Skeletal muscle tissue (tissue), 4 donors: ENCODE results near the gene LRRC1. TPM values are rescaled to one million over a fixed set of nuclear protein-coding genes. Genes with fewer than 3 reads are reported as not detected.
"Not testable (repeated sequence)": the region's sequence is repeated elsewhere in the genome, so short reads cannot be mapped to it uniquely, and the experiment has no call there.

ENCODE experiments used
- H3K27ac ChIP-seq: one replicate; pipeline ENCODE4 v1.7.0; 2013; ENCODE audit warnings: mild to moderate bottlenecking, low read depth, low read length, inconsistent platforms
- H3K27me3 ChIP-seq, 3 donors: one replicate each; pipeline ENCODE4 v1.7.0; 2013; ENCODE audit warnings: low read length in 3 of 3; ENCODE audit not compliant: control insufficient read depth in 3 of 3, insufficient read depth in 3 of 3
- H3K36me3 ChIP-seq, 3 donors: one replicate each; pipeline ENCODE4 v1.7.0; 2013; ENCODE audit warnings: low read length in 3 of 3; ENCODE audit not compliant: control insufficient read depth in 3 of 3, insufficient read depth in 3 of 3
- H3K4me1 ChIP-seq, 3 donors: one replicate each; pipeline ENCODE4 v1.7.0; 2013; ENCODE audit warnings: low read length in 3 of 3, mild to moderate bottlenecking in 3 of 3; ENCODE audit not compliant: control insufficient read depth in 3 of 3, insufficient read depth in 3 of 3
- H3K4me3 ChIP-seq, 3 donors: one replicate each; pipeline ENCODE4 v1.7.0; 2013; ENCODE audit warnings: low read length in 3 of 3
- H3K9ac ChIP-seq, 3 donors: one replicate each; pipeline ENCODE4 v1.7.0; 2013; ENCODE audit warnings: low read length in 3 of 3, mild to moderate bottlenecking in 3 of 3, moderate library complexity in 2 of 3, low read depth in 1 of 3
- H3K9me3 ChIP-seq, 3 donors: one replicate each; pipeline ENCODE4 v1.7.0; 2013; ENCODE audit warnings: low read length in 3 of 3; ENCODE audit not compliant: control insufficient read depth in 3 of 3
- total RNA-seq: library from RNA; depleted of rRNA; stranded (reverse); fragments of >200 nt; gene quantifications from one replicate; pipeline ENCODE4 v1.2.3, GENCODE V29; 2014
- donor health status: Osteomylitis.

Gene LRRC1
- total RNA-seq, 1 donor from 2014 or later, result 3.7 TPM

DNA sequence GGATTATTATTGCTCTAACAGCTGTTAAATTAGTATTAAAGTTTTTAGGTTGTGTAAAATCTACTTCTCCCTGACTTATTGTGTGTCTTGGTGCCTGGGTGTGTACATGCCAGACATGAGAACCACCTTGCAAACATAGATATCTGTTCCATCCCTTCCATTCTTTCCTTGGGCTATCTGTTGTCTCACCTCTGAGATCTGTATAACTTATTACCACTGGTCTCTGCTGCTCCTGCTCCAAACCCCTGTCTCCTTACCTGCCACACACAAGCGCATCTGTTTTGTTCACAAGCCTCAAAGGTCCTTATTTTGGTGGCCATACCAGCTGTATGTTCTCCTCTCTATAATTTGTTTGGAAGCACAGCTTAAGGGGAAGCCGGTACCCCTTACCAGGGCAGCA is 2.5 kb downstream of the LRRC1 start:
- Histone ChIP-seq H3K27ac (no peak overlapping the region), H3K9ac (no peak overlapping the region), H3K9me3 (no peaks in the 10 kb centered on the region)

DNA sequence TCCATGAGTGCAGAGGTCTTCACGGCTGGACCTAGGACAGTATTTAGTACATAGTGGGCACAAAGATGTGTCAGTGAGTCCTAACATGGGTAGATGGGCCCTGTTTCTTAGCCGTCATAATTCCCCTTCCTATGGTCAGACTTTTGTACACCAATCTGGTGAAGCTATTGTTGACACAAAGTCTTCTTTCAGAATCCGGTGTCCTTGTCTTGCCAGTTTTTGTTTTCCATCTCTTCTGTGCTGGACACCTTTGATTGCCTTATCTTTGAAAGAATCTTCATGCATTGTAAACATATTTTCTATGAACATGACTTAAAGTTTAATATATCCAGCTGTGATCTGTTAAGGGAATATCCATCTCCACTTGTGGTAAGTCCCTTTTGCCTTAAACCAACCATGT is 4.5 kb downstream of the LRRC1 start:
- Histone ChIP-seq H3K27ac (no peak overlapping the region), H3K4me1 (peaks cover 12 to 14% (median 13%) of the 10 kb centered on the region in 3 donors), H3K27me3 (peaks cover 0 to 21% (median 14%) of the 10 kb centered on the region in 3 donors), H3K4me3 (no peak overlapping the region), H3K36me3 (no peaks in the 10 kb centered on the region), H3K9ac (no peak overlapping the region), H3K9me3 (no peaks in the 10 kb centered on the region)

More for the DNA sequence above, 2.5 kb downstream of the LRRC1 start:
- H3K4me1 ChIP-seq, result peaks cover 25 to 26% (median 25%) of the 10 kb centered on the region in 3 donors
- peaks cover 0 to 35% (median 31%) of the 10 kb centered on the region in 3 donors for H3K27me3 ChIP-seq
- no peaks in the 10 kb centered on the region for H3K36me3 ChIP-seq
- no peak overlapping the region for H3K4me3 ChIP-seq

DNA sequence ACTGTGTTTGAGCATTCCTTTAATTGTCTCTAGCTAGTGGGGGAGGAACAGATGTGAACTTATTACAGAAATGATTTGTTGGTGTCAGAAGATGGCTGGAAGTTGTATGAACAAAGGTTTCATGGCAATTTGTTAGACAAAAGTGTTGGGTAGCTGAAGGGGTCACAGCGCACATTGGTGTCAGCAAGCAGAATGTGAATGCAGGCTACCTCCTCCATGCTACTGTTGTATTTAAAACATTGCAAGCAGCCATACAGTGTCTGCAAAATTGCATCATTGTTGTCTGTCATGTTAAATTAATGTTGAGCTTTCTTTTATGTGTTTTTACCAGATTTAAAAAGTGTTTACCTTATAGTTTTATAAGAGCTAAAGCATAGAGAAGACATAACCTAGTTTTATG is 6.2 kb downstream of the LRRC1 start:
- no peaks in the 10 kb centered on the region for H3K9me3 ChIP-seq
- no peak overlapping the region for H3K27ac ChIP-seq
- H3K4me1 ChIP-seq, result peaks cover under 1 to 3% (median 3%) of the 10 kb centered on the region in 3 donors
- H3K27me3 ChIP-seq, result peaks cover 0 to 5% (median 4%) of the 10 kb centered on the region in 3 donors
- no peaks in the 10 kb centered on the region for H3K36me3 ChIP-seq
- no peak overlapping the region for H3K9ac ChIP-seq
- H3K4me3 ChIP-seq, result no peak overlapping the region

DNA sequence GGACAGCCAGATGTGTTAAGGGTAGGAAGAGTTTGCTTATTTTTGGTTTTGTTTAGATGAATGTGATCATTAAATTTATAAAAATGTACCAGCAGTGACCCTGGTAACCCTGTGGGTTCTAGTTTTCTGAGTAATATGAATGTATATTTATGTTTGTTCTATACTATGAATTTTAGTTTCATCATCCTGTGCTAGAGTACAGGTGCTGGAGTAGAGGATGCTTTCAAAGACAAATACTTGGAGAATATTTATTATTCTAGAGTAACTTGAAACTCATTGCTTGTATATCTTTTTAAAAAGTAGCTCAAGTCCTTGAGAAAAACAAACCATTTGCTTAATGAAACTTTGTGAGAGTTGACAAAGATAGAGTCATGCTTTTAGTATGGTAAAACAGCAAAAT is 7.8 kb downstream of the LRRC1 start:
- H3K27ac ChIP-seq, result no peak overlapping the region
- no peak overlapping the region for H3K4me3 ChIP-seq
- H3K27me3 ChIP-seq, result no peaks in the 10 kb centered on the region
- no peaks in the 10 kb centered on the region for H3K4me1 ChIP-seq
- no peak overlapping the region for H3K9ac ChIP-seq
- H3K36me3 ChIP-seq, result no peaks in the 10 kb centered on the region
- H3K9me3 ChIP-seq, result no peaks in the 10 kb centered on the region

DNA sequence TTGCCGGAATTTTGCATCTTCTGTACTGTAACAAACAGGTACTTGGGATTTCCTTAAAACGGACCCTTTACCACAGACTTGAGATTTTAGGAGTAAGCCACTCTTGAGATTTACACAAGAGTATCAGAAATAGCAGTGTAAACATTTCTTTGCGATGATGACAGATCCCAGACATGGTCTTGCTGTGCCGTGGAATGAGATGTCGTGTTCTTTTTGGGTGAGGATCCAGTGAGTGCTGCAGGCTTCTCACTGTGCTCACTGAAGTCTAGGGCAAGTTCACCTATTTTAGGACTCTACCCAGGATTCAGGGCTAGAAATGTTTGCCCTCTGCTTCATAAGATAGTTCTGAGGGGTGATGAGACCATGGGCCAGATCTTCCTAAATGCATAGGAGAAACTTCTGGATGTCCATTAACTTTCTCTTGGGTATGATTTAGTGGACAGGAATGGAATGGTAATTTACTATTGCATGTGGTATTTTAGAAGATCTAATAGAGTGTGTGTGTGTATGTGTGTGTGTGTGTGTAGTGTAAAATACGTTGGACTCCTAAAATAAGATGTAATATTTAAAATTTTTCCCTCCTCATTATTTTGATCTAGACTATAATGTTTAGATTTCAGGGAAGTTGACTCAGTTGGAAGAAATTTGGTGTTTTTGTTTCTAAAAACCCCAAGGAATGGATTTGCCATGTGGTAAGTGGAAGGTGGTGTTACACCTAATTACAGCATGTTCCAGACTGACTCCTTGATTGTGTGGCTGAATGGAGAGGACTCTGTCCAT is 8.5 kb downstream of the LRRC1 start:
- no peak overlapping the region for H3K27ac ChIP-seq
- no peak overlapping the region for H3K4me3 ChIP-seq
- no peaks in the 10 kb centered on the region for H3K27me3 ChIP-seq
- H3K36me3 ChIP-seq, result no peaks in the 10 kb centered on the region
- no peaks in the 10 kb centered on the region for H3K4me1 ChIP-seq
- H3K9ac ChIP-seq, result no peak overlapping the region
- H3K9me3 ChIP-seq, result no peaks in the 10 kb centered on the region

DNA sequence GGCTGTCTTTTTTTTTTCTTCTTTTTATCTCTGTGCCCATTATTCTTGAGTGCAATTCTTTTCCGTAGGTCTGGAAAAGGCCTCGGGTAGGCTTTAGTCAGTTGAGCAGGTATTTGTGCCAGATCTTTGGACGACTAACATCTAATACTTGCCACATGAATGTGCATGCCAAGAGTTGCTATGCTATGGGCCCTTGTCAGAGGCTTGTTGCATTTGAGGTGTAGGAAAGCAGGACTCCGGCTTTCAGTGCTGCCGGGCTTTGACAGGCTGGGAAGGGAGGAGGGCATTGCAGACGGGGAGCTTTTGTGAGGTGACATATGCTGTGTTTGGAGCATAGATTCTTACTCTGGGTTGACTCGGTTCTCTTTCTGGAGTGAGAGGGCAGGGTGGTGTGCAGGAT is 10.2 kb downstream of the LRRC1 start:
- H3K36me3 ChIP-seq, result no peaks in the 10 kb centered on the region

DNA sequence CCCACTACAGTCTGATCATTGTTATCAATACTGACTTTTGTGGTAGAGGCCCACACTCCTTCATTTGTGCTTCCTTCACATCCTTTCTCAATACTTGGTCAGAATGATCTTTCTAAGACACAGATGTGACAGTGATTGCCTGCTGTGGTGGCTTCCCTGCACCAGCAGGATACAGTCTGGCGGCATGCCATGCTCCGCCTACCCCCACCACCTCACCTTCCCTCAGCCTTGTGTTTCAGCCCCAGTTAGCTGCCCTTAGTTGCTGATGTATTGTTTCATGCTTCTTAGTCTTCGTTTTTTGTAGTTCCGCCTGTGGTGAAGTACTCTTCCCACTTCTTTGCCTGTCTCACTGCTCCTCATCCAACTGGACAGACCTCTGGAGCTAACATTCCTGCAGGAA is 10.9 kb downstream of the LRRC1 start:
- no peaks in the 10 kb centered on the region for H3K36me3 ChIP-seq
- H3K27ac ChIP-seq, result no peak overlapping the region
- H3K9ac ChIP-seq, result no peak overlapping the region
- no peaks in the 10 kb centered on the region for H3K27me3 ChIP-seq
- H3K9me3 ChIP-seq, result no peaks in the 10 kb centered on the region
- H3K4me1 ChIP-seq, result no peaks in the 10 kb centered on the region
- no peak overlapping the region for H3K4me3 ChIP-seq

More for the DNA sequence above, 10.2 kb downstream of the LRRC1 start:
- no peak overlapping the region for H3K9ac ChIP-seq
- H3K27ac ChIP-seq, result no peak overlapping the region
- H3K4me3 ChIP-seq, result no peak overlapping the region
- H3K27me3 ChIP-seq, result no peaks in the 10 kb centered on the region
- H3K4me1 ChIP-seq, result no peaks in the 10 kb centered on the region
- no peaks in the 10 kb centered on the region for H3K9me3 ChIP-seq

DNA sequence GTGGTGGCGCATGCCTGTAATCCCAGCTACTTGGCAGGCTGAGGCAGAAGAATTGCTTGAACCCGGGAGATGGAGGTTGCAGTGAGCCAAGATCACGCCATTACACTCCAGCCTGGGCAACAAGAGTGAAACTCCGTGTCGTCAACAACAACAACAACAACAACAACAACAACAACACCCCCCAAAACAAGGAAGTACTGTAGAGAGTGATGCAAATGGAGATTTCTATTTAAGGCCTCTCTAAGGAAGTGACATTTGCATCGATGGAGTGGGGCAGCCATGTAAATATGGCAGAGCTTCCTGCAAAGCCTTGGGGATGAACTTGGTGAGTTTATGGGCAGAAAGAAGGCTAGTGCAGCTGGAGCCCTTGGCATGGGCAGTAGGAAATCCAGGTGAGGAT is 12.8 kb downstream of the LRRC1 start:
- H3K4me3 ChIP-seq, H3K36me3 ChIP-seq, H3K27me3 ChIP-seq, H3K9me3 ChIP-seq, H3K4me1 ChIP-seq, H3K9ac ChIP-seq, H3K27ac ChIP-seq: not testable (repeated sequence)

DNA sequence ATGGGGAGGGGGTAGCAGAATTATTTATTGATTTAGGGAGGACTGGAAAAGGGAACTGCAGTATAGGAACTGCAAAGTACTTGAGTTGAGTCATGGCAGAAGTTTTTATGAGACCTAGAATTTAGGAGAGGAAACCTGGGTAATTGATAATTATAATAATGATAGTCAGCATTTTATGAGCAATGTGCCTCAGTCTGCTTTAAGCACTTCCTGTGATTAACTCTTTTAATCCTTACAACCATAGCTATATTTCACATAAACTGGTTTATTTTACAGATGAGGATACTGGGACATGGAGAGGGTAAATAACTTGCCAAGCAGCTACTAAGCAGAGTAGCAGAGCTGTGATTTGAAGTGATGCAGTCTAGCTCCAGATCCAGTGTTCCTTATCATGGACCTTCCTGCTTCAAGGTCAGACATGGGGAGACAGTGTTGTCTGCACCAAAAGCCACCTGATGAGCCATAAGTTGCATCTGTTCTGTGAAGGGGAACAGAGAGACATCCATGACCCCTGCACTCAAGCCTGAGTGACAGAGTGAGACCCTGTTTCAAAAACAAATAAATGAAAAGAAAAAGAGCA is 13.6 kb downstream of the LRRC1 start:
- H3K9me3 ChIP-seq, result no peaks in the 10 kb centered on the region
- H3K36me3 ChIP-seq, result no peaks in the 10 kb centered on the region
- no peaks in the 10 kb centered on the region for H3K27me3 ChIP-seq
- no peaks in the 10 kb centered on the region for H3K4me1 ChIP-seq
- no peak overlapping the region for H3K27ac ChIP-seq
- H3K4me3 ChIP-seq, result no peak overlapping the region
- no peak overlapping the region for H3K9ac ChIP-seq

DNA sequence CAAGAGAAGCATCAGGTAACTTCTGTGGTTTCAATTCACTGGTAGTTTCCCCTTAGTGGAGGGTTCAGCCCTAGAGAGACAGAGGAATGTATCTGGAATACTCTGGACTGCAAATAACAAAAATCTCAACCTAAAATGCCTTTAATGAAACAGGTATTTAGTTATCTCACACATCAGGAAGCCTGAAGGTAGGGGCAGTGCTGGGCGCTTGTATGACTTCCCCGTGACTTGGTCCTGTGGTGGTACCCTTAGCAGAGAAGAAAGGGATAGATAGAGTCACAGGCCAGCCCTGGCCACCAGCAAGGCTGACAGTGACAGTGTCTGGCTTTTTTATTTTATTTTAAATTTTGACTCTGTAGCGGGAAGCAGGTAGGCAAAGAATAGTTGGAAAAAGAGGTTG is 14.9 kb downstream of the LRRC1 start:
- H3K27me3 ChIP-seq, result no peaks in the 10 kb centered on the region
- H3K27ac ChIP-seq, result no peak overlapping the region
- no peaks in the 10 kb centered on the region for H3K9me3 ChIP-seq
- H3K4me1 ChIP-seq, result no peaks in the 10 kb centered on the region
- H3K36me3 ChIP-seq, result no peaks in the 10 kb centered on the region
- no peak overlapping the region for H3K4me3 ChIP-seq
- no peak overlapping the region for H3K9ac ChIP-seq
